Stimulated activated CD4-positive, alpha-beta T cell treated with anti-CD3 and anti-CD28 coated beads, Interleukin-1b, Interleukin-23, amount 100 ng/mL, for 4 hours (primary cell): ENCODE results near the gene COG5.

Experiments used
- DNase-seq, 2 donors: peaks; one replicate each; pipeline ENCODE4 v3.0.0-alpha.2; 2020; ENCODE audit warnings: low read depth in 2 of 2

Gene COG5

DNA sequence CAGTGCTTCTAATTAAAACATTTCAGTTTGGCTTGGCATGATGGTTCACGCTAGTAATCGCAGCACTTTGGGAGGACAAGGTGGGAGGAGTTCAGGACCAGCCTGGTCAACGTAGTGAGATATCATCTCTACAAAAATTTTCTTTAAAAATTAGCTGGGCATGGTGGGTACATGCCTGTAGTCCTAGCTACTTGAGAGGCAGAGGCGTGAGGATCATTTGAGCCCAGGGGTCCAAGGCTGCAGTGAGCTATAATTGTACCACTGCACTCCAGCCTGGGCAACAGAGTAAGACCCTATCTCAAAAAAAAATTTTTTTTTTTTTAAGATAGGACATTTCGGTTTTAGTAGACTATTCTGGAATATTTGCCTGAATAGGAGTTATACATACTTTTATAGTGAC lies 382.5 kb downstream of the COG5 start:
- no peak for DNase-seq

DNA sequence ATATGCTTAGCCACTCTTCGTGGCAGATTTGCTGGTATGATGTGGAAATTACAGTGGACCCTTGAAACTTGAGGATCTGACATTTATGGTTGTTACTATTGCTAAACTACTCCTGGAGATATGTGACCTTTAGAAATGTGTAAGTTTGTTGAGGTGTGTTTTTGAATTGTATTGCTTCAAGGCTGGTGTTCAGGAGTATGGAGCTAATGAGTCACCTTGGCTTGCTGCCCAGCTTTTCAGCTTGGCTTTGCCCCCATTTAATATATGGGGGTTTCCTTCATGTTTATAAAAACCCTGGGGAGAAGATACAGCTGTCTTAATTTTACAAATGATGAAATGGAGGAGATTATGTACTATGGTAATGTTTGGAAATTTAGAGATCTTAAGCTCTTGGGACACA lies 383.3 kb downstream of the COG5 start:
- peak; percentile 44 to 57 for DNase-seq

DNA sequence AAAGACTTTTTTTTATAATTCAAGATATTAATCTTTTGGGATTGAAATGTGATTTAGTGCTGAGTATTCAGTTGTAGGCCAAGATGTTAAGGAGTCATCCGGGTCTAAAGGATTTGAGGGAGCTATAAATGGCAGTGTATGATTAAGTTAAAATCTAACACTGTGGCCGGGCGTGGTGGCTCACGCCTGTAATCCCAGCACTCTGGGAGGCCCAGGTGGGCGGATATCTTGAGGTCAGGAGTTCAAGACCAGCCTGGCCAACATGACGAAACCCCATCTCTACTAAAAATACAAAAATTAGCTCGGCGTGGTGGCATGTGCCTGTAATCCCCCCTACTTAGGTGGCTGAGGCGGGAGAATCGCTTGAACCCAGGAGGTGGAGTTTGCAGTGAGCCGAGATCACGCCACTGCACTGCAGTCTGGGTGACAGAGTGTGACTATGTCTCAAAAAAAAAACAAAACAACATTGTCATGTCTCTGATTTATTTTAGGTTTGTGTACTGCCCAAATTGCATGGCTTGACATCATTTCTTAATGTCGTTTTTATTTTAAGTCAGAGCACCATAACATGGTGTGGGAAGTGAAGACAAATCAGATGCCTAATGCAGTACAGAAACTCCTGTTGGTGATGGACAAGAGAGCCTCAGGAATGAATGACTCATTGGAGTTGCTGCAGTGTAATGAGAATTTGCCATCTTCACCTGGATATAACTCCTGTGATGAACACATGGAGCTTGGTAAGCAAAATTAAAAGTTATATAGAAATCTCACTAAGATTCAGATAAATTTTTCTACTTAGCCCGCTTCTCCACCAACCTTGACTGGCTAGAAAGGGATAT lies 384.2 kb downstream of the COG5 start:
- DNase-seq, result no peak

DNA sequence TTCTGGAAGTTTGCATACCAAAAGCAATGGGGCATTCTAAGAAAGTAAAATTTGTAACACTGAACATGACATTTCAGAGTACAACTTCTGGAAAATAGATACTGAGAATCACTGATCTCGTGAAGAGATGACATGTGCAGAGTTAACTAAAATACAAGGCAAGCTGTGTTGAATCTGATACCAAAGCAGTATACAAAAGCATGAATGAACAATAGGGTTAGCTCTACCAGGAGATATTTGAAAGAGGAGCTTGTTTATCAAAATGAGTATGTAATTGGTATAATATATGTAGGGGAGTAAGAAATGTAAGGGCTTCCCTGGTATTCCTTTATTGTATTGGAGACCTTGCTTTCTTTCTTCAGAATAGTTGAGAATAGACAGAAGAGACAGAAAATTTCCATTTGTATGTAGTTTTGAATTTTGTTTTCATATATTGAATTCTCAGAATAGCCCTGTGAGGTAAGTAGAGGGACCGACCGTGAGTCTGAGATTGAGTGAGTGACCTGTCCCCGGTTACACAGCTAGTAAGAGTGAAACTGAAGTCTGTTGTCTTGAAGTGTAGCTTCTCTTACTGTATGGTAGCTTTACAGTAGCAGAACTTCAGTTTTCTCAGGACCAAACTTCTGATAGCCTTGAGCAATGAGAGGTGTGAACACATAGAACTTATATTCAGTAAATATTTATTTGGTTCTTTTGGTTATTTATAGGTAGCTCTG lies 389.9 kb downstream of the COG5 start:
- DNase-seq, result no peak

DNA sequence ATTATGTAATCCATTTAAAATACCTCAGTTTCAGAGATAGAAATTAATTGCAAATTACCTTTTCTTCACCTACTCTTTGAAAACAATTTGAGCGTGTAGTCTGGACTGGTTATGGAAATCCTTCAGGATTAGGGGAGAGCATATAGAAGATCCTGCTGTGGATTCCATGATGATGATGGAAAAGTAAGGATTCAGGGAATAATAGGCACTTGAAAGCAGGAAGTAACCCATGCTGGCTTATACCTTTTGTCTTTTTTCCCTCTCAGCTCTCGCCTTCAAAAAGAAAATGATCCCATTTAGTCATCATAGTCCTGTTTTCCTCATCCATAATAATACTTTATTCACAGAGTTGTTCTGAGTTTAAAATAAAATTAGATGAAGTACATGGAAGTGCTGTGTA lies 390.5 kb downstream of the COG5 start:
- no peak for DNase-seq

DNA sequence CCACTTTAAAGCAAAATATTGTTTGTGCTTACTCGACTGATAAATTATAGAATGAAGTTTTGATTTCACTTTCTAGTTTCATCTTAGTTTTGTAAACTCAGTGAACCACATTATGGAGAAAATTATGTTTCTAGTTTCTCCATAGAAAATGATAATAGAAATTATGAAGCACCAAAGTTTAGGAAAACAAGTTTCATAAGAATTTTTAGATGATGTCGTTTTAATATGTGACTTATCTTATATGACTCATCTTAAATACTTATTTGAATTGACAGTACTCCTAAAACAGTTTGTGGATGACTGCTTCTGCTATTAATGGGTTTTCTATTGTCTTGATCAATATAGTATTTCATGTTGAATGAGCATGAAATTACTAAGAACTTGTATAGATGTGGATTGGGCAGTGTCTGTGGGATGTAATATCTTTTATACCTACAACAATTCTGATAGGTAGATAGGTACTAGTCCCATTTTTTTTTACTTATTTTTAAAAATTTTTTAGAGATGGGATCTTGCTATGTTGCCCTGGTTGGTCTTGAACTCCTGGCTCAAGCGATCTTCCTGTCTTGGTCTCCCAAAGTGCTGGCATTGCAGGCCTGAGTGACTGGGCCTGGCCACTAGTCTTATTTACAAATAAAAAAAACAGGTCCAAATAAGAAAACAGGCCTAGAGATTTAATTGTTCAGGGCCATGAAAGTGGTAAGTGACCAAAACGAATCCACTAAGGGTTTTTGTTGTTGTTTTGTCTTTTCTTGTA lies 391.3 kb downstream of the COG5 start:
- DNase-seq, result no peak

DNA sequence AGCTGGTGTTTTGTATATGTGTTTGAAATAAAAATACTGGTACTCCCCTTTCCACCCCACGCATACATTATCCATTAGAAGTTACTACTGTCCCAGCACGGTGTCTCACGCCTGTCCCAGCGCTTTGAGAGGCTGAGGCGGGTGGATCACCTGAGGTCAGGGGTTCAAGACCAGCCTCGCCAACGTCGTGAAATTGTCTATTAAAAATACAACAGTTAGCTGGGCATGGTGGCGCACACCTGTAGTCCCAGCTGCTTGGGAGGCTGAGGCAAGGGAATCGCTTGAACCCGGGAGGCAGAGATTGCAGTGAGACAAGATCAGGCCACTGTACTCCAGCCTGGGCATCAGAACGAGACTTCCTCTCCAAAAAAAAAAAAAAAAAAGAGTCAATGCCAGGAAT lies 392.2 kb downstream of the COG5 start:
- DNase-seq, result no peak

DNA sequence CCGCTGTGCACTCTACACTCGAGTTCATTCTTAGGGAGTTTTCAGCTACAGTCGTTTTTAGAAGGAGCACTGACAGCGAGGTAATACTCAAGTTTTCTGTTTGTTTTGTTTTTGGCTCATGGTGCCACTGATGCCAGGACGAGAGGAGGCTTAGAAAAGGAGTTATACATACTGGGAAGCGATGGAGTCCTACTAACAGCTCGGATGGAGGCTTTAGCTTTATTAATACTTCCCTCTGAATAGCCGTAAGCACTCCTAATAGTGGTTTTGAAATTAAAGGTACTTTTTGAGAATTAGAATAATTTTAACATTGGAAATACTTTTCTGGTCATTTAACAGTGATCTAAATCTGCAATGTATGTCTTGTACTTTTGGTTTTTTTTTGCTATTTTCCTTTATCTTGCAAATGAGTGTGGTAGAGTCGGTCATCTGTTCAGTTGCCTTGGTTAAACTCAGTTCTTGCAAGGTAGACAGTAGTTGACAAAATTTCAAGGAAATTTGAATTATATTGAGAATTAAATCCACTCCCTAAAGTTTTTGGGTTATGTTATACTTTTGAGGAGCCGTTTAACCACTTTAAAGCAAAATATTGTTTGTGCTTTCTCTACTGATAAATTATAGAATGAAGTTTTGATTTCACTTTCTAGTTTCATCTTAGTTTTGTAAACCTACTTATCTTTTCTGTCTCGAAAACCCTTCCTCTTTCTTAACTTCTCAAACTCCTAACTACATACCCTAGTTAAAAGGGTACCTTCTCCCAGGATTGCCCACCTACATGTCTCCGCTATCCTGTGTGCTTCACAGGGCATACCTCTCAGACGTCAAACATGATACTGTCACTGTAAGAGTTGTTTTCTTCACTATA lies 393.4 kb downstream of the COG5 start:
- no peak for DNase-seq

DNA sequence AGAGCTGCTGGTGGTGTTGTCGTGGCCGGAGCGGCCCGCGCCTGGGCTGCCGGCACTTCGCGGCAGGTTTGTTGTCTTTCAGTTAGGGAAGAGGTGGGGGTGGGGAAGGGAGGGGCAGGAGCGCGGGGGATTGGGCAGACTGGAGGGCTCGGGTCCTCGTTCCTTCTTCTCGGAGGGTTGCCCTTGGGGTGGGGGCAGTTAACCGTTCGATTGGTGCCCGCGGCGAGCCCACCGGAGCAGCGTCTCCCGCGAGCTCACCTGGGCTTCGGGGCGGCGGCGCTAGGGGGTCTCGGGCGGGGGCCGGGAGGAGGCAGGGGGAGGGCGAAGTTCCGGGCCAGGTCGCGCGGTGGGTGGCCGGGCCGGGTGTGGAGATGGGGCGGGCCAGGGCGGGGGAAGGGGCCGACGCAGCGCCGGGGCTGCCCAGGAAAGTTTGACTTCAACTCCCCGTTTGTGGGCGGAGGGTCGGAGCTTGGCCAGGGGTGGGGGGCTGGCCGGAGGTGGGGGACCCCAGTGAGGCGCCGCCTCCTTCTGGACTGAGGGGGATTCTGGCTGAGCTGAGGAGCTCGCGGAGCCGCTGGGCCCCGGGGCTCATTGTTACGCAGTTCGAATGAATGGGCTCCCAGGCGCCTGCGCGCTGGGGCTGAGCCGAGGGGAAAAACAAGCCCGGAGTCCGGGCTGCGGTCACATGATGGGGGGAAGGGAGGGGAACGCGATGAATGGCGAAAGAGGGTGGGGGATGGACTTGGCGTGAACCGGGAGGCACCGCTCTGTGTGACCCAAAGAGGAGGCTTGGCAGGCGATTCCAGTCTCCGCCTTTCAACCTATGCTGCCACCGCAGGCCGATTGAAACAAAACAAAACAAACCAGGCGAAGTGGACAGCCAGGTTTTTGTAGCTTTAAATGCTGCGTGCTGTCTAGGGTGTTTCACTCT lies 394.3 kb downstream of the COG5 start:
- DNase-seq, result peak; percentile 60 to 69

DNA sequence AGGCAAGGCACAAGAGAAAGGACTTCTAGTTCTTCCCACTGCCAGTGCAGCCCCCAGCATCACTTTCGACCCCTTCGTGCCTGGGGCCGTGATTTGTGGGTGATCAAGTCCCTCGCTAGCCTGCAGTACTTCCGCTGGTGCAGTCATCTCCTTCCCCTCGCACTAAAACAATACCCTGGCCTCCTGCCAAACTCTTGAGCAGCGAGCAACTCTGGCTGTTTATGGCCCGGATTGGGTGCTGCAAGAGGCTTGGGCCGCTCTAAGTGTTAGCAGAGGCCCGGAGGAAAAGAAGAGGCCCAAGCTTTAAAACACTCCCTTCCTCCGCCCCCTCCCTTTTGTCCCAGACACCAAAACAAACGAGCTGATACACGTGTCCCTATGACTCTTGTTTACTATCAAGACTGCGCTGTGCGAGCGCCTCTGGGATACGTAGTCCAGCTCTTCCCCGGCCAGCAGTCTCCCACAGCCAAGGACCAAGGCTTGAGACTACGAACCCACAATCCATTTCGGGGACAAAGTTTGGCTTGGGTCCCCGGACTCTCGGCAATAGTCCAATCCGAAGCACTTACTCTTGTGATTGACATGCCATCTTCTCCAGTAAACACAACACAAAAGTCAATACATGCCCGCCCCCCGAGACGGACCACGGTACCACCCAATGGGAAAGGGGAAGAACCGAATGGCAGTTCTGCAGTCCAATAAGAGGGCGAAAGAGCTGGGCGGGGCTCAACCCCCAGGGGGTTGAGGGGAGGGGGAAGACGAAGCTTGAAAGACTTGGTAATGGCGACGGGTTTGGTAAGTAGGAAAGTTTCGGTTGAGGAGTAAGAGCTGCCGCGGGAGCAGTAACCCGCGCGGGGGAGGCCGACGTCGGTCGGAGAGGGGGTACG lies 395.2 kb downstream of the COG5 start, which contains the start of gene HBP1:
HBP1 (plus strand) TSS at position 771 of the 887 bp plus-strand sequence. CDS start 10,891 bp downstream, outside the sequence.
- peak; percentile 88 to 95 for DNase-seq

DNA sequence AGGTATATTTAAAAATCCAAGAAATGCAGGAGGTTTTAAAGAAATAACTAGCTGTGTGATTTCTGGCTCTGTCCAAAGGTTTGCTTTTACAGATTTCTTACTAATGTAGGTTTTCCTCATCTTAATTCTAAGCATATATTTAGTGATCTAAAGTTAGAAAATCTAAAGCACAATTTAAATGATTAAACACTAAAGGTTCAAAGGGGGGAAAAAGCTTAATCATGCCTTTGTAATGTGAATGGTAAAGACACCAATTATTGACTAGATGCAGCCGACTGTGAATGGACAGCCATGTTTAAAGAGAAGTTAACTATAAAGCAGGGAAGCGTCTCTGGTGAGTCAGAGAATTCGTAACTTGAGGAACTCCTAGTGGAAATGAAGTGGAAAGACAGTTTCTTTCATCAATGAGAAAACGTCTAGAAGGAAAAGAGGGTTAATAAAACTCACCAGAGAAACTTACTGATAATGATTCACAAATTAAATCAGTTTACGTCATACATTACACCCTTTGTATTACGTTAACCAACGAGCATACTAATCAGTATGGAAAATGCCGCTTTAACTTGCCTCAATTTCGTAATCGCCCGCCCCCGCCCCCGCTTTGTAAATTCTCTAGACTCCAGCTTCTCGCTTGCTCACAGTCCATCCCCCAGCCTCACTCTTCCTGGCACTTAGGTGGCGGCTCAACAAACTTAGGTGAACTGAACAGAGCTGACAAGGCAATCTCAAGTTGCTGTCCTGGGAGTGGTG lies 396.1 kb downstream of the COG5 start:
- peak; percentile 46 to 49 for DNase-seq

DNA sequence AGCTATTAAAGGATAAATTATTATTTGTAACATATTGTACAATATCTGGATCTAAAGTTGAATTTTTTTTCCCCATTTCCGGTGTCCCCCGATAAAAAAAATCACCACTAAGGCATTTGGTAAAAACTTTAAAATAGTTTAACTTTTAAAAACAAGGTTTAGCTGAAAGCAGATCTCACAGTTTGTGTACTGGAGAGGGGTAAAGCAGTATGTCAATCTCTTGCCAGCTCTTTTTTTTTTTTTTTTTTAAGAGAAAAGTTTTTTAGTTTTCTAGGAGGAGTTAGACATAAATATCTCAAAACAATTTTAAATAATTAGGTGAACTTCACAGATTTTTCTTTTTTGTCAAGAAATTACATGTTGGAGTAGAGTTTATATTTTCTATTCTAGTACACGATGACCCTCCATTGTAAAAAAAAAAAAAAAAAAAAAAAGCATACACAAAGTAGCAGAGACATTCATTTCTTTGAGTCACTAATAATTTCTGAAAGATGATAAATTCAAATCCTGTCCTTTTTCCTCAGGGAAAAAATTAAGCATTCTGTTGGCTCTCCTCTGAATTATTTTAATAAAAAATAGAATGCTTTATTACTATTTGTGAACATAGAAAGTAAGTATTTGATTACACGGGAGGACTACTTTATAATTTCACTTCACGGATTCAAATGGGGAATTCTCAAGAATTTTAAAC lies 396.8 kb downstream of the COG5 start:
- DNase-seq, result no peak

DNA sequence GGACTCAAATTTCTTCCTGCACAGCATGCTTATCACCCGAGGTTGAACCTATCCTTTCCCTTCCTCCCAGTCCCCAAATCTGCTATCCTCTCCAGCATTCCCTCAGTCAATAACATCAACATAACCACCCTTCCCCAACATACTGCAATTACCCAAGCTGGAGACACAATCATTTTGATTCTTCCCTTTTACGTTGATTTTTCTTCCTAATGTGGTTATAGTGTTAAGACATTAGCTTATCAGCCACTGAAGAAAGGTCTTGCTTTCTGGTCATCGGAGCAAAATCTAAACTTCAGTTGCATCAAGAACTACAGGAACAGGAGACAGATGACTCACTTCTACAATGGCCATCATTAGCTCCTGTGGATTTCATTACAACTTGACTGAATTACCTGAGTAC lies 398.4 kb downstream of the COG5 start:
- no peak for DNase-seq

DNA sequence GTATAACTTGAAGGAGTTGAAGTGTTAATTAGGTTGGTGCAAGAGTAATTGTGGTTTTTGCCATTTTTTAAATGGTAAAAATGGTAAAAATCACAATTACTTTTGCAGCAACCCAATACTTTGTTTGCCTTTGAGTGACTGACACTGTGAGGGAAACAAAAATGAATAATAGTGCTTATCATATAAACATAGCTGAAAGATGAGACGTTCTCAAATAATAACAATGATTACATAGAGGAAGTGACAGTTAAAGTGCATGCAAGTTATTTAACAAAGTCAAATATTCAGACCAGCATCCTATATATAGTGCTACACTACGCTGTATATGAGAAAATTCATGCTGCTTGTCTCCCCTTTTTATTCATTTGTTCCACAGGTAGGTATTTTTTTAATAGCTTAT lies 399.6 kb downstream of the COG5 start:
- DNase-seq, result no peak

DNA sequence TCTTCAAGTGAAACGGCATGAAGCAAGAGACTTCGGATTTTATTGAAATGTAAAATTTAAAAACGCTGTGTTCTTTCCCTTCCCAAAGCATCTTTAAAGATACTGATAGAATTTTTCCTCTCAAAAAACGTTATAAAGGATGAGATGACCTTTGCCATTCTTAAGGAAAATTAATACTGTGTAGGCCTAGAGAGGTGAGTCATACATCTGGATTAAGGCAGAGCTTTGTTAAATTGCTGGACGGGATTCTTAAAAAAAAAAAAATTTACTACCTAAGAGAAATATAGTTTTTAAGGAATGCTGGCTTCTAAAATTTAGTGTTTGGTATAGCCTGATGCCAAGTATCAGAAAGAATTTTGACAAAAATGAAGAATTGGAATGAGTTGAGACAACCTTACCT lies 401.2 kb downstream of the COG5 start:
- DNase-seq, result no peak

DNA sequence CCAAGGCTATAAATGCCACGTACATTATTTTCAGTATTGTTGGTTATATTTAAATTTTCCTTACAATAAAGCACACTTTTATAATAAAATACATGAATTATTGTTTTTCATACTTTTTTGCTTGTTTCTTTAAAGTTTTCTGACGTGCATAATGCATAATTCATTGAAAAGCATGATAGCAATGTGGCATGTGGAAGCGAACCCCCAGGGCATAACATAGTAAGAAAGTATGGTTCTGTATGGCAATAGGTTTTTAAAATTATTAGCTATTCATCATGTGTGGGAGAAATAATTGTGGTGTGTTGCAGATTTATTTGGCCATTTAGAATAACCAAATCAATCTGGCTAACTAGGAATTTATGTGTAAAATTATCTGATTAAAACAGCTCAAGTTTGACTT lies 402.3 kb downstream of the COG5 start:
- no peak for DNase-seq

DNA sequence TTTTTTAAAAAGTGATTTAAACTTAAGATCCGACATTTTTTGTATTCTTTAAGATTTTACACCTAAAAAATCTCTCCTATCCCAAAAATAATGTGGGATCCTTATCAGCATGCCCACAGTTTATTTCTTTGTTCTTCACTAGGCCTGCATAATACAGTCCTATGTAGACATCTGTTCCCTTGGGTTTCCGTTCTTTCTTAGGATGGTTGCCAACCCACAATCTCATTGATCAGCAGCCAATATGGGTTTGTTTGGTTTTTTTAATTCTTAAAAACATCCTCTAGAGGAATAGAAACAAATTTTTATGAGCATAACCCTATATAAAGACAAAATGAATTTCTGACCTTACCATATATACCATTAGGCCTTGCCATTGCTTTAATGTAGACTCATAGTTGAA lies 403.3 kb downstream of the COG5 start:
- DNase-seq, result no peak

DNA sequence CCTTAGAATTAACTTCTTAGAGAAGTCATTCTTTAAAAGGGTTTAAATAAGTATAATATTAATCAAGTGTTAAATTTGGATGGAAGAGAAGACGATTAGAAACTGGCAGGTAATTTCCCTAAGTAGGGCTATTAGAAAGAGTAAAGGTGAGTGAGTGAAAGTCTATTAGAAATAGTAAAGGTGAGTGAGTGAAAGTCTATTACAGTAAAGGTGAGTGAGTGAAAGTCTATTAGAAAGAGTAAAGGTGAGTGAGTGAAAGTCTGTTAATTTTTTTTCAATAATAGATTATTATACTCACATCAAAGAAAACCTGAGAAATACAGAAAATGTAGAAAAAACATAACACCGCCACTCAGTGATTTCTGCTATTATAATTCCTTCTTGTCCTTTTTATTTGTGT lies 405.7 kb downstream of the COG5 start:
- DNase-seq, result no peak
